NCI-H1092 treated with DMSO at 0.1 percent for 48 hours (cell line): ENCODE results near the gene PLXNA1.
A peak's percentile ranks its signal among the peaks of the same experiment; 100 is the strongest.

Source experiments
- DNase-seq: peaks from one replicate; lab custom pipeline; 2025; lab: John Stamatoyannopoulos, UW

The PLXNA1 gene

GRCh38 chr3:126988451-126989021 is 5.6 kb downstream of the PLXNA1 start:
- DNase-seq: no peak

- DNase-seq: no peak
Observed at GRCh38 chr3:126989316-126990023, 6.6 kb downstream of the PLXNA1 start.

GRCh38 chr3:126990024-126990700 is 7.2 kb downstream of the PLXNA1 start:
- DNase-seq: no peak

GRCh38 chr3:126990890-126991289 is 8.0 kb downstream of the PLXNA1 start:
- no peak for DNase-seq

- DNase-seq: no peak
Observed at GRCh38 chr3:126991366-126992200, 8.7 kb downstream of the PLXNA1 start.

- DNase-seq: no peak
Observed at GRCh38 chr3:126992216-126992615, 9.3 kb downstream of the PLXNA1 start.

GRCh38 chr3:126992776-126993175 is 9.9 kb downstream of the PLXNA1 start:
- no peak for DNase-seq

- DNase-seq: no peak
Observed at GRCh38 chr3:126993436-126993835, 10.5 kb downstream of the PLXNA1 start.

- DNase-seq: no peak
Observed at GRCh38 chr3:126994661-126995245, 11.8 kb downstream of the PLXNA1 start.

- DNase-seq: no peak
Observed at GRCh38 chr3:126995254-126995780, 12.4 kb downstream of the PLXNA1 start.

GRCh38 chr3:126995926-126996512 is 13.1 kb downstream of the PLXNA1 start:
- no peak for DNase-seq

- no peak for DNase-seq
Observed at GRCh38 chr3:126996905-126997304, 14.0 kb downstream of the PLXNA1 start.

GRCh38 chr3:126997455-126998038 is 14.6 kb downstream of the PLXNA1 start:
- DNase-seq: no peak

GRCh38 chr3:126998320-126998719 is 15.4 kb downstream of the PLXNA1 start:
- DNase-seq: no peak

GRCh38 chr3:126998728-126999127 is 15.8 kb downstream of the PLXNA1 start:
- peak; percentile 32 for DNase-seq

GRCh38 chr3:126999383-126999782 is 16.5 kb downstream of the PLXNA1 start:
- no peak for DNase-seq

- DNase-seq: no peak
Observed at GRCh38 chr3:127000119-127000518, 17.2 kb downstream of the PLXNA1 start.

- DNase-seq: no peak
Observed at GRCh38 chr3:127000761-127001160, 17.8 kb downstream of the PLXNA1 start.

- no peak for DNase-seq
Observed at GRCh38 chr3:127001486-127002194, 18.7 kb downstream of the PLXNA1 start.
